RCC 7860 (cell line): ENCODE data around the gene PRSS8.

ENCODE experiments used
- DNase-seq: peaks from one replicate; pipeline ENCODE4 v3.0.0-alpha.2; 2015; ENCODE audit warnings: low spot score
- FAIRE-seq: peaks from 2 replicates; lab custom pipeline; 2012; peaks lifted over from hg19 to GRCh38; lab: Jason Lieb, UNC

The PRSS8 gene

DNA sequence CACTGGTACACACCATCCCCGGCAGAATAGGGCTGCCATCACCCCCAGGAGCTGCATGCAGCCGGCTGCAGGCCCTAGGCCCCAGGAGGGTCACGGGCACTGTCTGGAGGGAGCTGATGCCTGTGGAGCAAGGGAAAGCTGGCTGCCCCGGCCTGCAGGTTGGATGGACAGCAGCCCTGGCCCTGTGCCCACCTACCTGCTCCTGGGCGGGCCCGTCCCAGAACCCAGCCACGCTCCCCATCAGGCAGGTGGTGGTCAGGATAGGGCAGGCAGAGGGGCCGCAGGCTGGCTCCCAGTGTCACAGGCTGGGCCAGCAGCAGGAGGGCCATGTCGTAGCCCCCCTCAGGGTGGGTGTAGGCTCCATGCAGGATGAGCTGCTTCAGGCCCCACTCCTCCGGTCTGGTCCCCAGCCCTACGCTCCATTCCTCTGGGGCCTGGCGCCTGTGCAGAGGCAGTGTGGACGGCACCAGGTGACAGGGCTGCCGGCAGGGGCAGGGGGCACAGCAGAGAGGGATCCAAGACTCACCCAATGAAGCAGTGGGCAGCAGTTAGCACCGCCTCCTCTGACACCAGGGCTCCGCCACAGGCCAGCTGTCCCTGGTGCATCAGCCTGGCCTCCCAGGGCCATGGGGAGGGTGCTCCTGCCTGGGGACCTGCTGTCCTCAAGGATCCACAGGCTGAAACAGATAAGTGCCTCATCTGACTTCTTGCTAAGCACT is 50.8 kb downstream of the PRSS8 start:
- FAIRE-seq: no peak
- DNase-seq: no peak

DNA sequence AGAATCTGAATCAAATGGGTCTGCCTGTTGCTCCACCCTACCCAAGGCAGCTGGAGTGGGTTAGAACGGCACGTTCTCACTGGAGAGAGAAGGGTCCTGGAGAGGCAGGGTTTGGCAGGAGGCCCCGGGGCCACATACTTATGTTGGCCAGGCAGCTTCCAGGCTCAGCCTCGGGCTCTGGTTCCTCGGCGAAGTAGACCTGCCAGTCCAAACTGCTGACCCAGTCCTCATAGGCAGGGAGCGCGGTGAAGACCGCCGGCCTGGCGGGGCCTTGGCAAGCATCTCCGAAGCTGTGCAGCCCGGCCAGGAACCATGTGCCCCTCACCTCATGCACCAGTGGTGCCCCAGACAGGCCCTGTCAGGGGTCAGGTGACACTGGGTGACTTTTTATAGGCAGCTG is 51.5 kb downstream of the PRSS8 start:
- DNase-seq (no peak), FAIRE-seq (no peak)

DNA sequence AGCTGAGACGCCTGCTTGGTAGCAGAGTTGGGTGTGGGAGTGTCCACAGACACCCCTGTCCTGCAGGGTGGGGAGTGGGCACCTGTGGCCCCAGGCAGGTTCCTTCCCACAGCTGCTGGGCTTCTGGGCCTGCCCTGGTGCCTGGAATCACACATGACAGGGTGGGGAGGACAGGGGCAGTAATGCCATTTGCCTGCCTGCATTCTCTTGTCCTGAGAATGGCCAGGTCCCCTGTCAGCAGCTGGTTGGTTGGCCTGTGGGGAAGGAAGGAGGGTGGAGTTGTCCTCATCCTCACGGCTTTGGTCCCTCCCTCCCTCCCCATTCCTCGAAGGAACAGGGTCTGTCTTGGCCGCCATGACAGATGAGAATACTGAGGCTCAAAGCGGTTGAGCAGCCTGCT is 52.0 kb downstream of the PRSS8 start:
- FAIRE-seq (no peak), DNase-seq (no peak)

DNA sequence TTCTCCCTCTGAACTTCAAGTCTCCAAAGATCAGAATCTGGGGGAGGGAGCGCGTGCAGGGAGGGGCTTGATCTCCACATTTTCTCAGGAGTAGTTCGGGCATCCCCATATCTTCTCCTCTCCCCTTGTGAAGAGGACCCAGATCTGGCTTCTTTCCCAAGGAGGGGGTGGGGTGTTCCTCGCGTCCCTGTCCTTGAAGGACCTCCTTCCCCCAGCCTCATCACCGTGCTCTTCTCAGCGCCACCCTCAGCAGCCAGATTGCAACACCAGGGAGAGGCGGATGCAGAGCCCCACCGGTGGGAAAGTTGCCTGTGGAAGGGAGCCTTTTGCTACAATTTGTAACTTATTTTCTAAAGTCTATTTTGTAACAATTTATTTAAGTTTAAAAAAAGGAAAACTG is 52.4 kb downstream of the PRSS8 start:
- DNase-seq (no peak), FAIRE-seq (no peak)

DNA sequence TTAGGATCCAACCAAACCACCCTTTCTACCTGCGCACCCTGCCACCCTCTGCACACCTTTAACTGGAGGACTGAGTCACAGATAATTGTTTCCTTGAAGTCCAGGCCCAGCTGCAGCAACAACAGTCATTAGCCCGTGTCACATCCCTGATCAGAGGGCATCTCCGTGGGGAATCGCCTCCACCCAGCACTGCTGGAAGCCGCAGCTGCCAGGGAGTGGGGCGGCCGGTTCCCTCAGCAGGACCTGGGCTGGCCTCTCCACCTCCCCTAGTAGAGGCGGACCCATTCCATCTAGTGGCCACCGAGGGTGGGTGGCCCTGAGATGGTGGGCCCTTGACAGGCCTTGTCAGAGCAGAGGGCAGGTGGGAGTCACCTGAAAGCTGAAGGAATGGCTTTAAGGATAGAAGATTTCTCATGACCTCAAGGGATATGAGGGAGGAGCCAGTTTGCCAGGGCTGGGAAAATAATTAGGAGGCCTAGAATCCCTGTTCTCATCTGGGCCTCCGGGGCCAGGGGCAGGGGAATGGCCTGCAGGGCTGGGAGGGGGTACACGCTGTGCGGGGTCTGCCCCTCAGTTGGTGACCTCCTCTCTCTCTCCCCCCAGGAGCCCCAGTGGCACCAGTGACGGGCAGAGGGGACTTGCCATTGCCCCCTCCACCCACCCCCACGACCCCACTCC is 53.0 kb downstream of the PRSS8 start:
- DNase-seq (no peak), FAIRE-seq (no peak)
